K562 (cell line): ENCODE measurements around the gene GMDS.

ENCODE experiments used
- CTCF ChIP-seq, 3 experiments: IDR thresholded peaks in 2 of 3; conservative IDR thresholded peaks in 1 of 3; 2 replicates each; pipeline ENCODE4 v1.5.1; 2011 to 2012; ENCODE audit warnings: low read length in 3 of 3, mild to moderate bottlenecking in 3 of 3, control low read depth in 2 of 3, improper control_type of control experiment in 1 of 3, inconsistent platforms in 1 of 3, low read depth in 1 of 3, mixed read lengths in 1 of 3, moderate library complexity in 1 of 3; ENCODE audit not compliant: insufficient read depth in 2 of 3
- DPF2 ChIP-seq: fragments of 450-650 bp; IDR thresholded peaks from 2 replicates; pipeline ENCODE4 v1.6.1; 2016
- EZH2 ChIP-seq: IDR thresholded peaks from 2 replicates; pipeline ENCODE4 v1.6.1; 2012; ENCODE audit warnings: low read depth, mild to moderate bottlenecking, inconsistent platforms, low read length, borderline replicate concordance
- NRF1 ChIP-seq, 2 experiments: fragments of 450-650 bp; IDR thresholded peaks in 1 of 2; conservative IDR thresholded peaks in 1 of 2; 2 replicates each; pipeline ENCODE4 v1.6.1; 2014; ENCODE audit warnings: mild to moderate bottlenecking in 2 of 2
- SMARCE1 ChIP-seq: fragments of 450-650 bp; IDR thresholded peaks from 2 replicates; pipeline ENCODE4 v1.7.1; 2016; ENCODE audit warnings: mild to moderate bottlenecking
- ZNF134 ChIP-seq: fragments of 250-450 bp; sonication (Bioruptor Pico); conservative IDR thresholded peaks from 2 replicates; pipeline ENCODE4 v1.4.0; 2020
- ZNF354B ChIP-seq: fragments of 250-450 bp; sonication (Bioruptor Pico); IDR thresholded peaks from 2 replicates; pipeline ENCODE4 v1.4.0; 2020

GRCh38 chr6:1819007-1819406, 426.4 kb downstream of the GMDS start:
- no peak for TF ChIP-seq DPF2
- TF ChIP-seq CTCF (IDR thresholded peaks at IDR 0.05 in 2 of 3, conservative IDR thresholded peaks at IDR 0.05 in 1 of 3; ENCODE audit: insufficient read depth in 2 of 3, low read depth in 1 of 3, low read length in 3 of 3), result no peak
- no peak for TF ChIP-seq SMARCE1
- no peak for TF ChIP-seq EZH2
- no peak for TF ChIP-seq ZNF134 (CRISPR knock-in tag)
- no peak for TF ChIP-seq NRF1 (conservative IDR thresholded peaks at IDR 0.05 in 1 of 2, IDR thresholded peaks at IDR 0.05 in 1 of 2)
- no peak for TF ChIP-seq ZNF354B (CRISPR knock-in tag)
